ENCODE measurements around the gene ZFYVE27.

ZFYVE27 gene

GRCh38 chr10:97770255-97770654, 33.3 kb downstream of the ZFYVE27 start:
- no peak for DNase-seq (ENCODE audit: low spot score)

- no peak for DNase-seq (ENCODE audit: low spot score)
Measured at GRCh38 chr10:97771055-97771891, 34.3 kb downstream of the ZFYVE27 start.

GRCh38 chr10:97771913-97772823, 35.2 kb downstream of the ZFYVE27 start, which contains the start of gene SFRP5:
TSS of gene SFRP5 (minus strand) at chr10:97771999. CDS start at chr10:97771833, 166 bp downstream.
- DNase-seq (ENCODE audit: low spot score): no peak

GRCh38 chr10:97773096-97773495, 36.2 kb downstream of the ZFYVE27 start:
- DNase-seq (ENCODE audit: low spot score): no peak

- no peak for DNase-seq (ENCODE audit: low spot score)
Measured at GRCh38 chr10:97774811-97775294, 37.9 kb downstream of the ZFYVE27 start.

GRCh38 chr10:97777143-97777542, 40.2 kb downstream of the ZFYVE27 start:
- no peak for DNase-seq (ENCODE audit: low spot score)

- DNase-seq (ENCODE audit: low spot score): no peak
Measured at GRCh38 chr10:97778452-97779302, 41.7 kb downstream of the ZFYVE27 start.

- DNase-seq (ENCODE audit: low spot score): no peak
Measured at GRCh38 chr10:97779492-97779891, 42.6 kb downstream of the ZFYVE27 start.

GRCh38 chr10:97779975-97780374, 43.0 kb downstream of the ZFYVE27 start:
- no peak for DNase-seq (ENCODE audit: low spot score)

- no peak for DNase-seq (ENCODE audit: low spot score)
Measured at GRCh38 chr10:97780841-97781617, 44.1 kb downstream of the ZFYVE27 start.

GRCh38 chr10:97781618-97782331, 44.8 kb downstream of the ZFYVE27 start:
- no peak for DNase-seq (ENCODE audit: low spot score)

GRCh38 chr10:97782455-97783228, 45.7 kb downstream of the ZFYVE27 start:
- DNase-seq (ENCODE audit: low spot score): no peak

GRCh38 chr10:97784200-97784810, 47.4 kb downstream of the ZFYVE27 start:
- DNase-seq (ENCODE audit: low spot score): no peak

- DNase-seq (ENCODE audit: low spot score): no peak
Measured at GRCh38 chr10:97785231-97785630, 48.3 kb downstream of the ZFYVE27 start.

GRCh38 chr10:97785731-97786130, 48.8 kb downstream of the ZFYVE27 start:
- no peak for DNase-seq (ENCODE audit: low spot score)

GRCh38 chr10:97788552-97789442, 51.9 kb downstream of the ZFYVE27 start:
- DNase-seq (ENCODE audit: low spot score): peak; percentile 85

GRCh38 chr10:97789770-97790397, 53.0 kb downstream of the ZFYVE27 start:
- DNase-seq (ENCODE audit: low spot score): no peak

Measured in hematopoietic multipotent progenitor cell treated with erythropoietin and hydrocortisone succinate and interleukin-3 and kit ligand, for 17 days (in vitro differentiated cells).